Gastroesophageal sphincter (tissue), 3 donors: ENCODE measurements around the gene EVC.

Experiments used
- CTCF ChIP-seq, 4 experiments: fragments of 200-600 bp in 2 of 4; fragments of 450-650 bp in 2 of 4; sonication (generic) in 1 of 4; IDR thresholded peaks; one replicate each; pipeline ENCODE4 v1.5.1; 2017 to 2019; ENCODE audit warnings: antibody characterized with exemption in 4 of 4, mild to moderate bottlenecking in 2 of 4, moderate library complexity in 2 of 4
- EP300 ChIP-seq: sonication (generic); formaldehyde crosslinking; IDR thresholded peaks from one replicate; pipeline ENCODE4 v1.6.1; 2017; ENCODE audit warnings: antibody characterized with exemption, mild to moderate bottlenecking

- no peak for TF ChIP-seq CTCF (IDR thresholded peaks at IDR 0.05)
- TF ChIP-seq EP300: no peak
Measured at GRCh38 chr4:5790546-5790857, 79.5 kb downstream of the EVC start.
